ENCODE measurements around the gene EIF5A2.
"Not testable (repeated sequence)": the region's sequence is repeated elsewhere in the genome, so short reads cannot be mapped to it uniquely, and the experiment has no call there.

Gene EIF5A2

GRCh38 chr3:170942011-170942410 is 33.6 kb upstream of the EIF5A2 start:
- no peak for DNase-seq (ENCODE audit: low read depth)
- TF ChIP-seq CTCF (IDR thresholded peaks at IDR 0.05; ENCODE audit: insufficient read depth, low read depth, low read length, missing control alignments), result no peak
- H3K4me3 ChIP-seq (ENCODE audit: low read length), result no peak overlapping the region

DNA sequence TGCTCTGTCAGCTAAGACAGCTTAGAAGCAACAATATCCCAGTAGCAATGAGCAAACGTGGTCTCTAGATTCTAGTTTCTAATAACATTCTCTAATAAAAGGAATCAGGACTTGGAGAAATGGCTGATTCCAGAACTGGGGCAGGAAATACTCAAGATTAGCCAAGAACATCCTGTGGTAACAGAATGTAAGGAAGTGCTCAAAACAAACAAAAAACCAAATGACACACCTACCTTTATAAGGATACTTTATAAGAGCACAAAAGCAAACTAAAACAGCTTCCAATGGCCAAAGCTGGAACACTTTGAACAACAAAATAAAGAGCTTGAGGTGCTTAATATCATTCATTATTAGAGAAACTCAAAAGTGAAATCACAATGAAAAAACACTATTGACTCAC is 33.1 kb upstream of the EIF5A2 start:
- no peak for TF ChIP-seq CTCF (IDR thresholded peaks at IDR 0.05; ENCODE audit: insufficient read depth, low read depth, low read length, missing control alignments)
- no peak for DNase-seq (ENCODE audit: low read depth)
- no peak overlapping the region for H3K4me3 ChIP-seq (ENCODE audit: low read length)

DNA sequence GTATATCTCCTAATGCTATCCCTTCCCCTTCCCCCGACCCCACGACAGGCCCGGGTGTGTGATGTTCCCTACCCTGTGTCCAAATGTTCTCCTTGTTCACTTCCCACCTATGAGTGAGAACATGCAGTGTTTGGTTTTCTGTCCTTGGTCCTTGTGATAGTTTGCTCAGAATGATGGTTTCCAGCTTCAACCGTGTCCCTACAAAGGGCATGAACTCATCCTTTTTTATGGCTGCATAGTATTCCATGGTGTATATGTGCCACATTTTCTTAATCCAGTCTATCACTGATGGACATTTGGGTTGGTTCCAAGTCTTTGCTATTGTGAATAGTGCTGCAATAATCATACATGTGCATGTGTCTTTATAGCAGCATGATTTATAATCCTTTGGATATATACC is 24.6 kb upstream of the EIF5A2 start:
- not testable (repeated sequence) for H3K4me3 ChIP-seq (ENCODE audit: low read length); DNase-seq (ENCODE audit: low read depth)

GRCh38 chr3:170923553-170923952 is 15.1 kb upstream of the EIF5A2 start:
- not testable (repeated sequence) for DNase-seq (ENCODE audit: low read depth); H3K4me3 ChIP-seq (ENCODE audit: low read length)

DNA sequence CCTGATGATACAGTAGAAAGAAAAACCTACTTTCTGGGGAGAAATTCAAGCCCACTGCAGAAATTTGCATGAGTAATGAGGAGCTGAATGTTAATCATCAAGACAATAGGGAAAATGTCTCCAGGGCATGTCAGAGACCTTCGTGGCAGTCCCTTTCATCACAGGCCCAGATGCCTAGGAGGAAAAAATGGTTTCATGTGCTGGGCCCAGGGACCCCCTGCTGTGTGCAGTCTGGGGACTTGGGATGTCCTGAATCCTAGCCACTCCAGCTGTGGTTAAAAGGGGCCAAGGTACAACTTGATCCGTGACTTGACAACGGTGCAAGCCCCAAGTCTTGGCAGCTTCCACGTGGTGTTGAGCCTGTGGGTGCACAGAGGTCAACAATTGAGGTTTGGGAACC is 10.3 kb upstream of the EIF5A2 start:
- DNase-seq (ENCODE audit: low read depth), result no peak
- no peak overlapping the region for H3K4me3 ChIP-seq (ENCODE audit: low read length)
- no peak for TF ChIP-seq CTCF (IDR thresholded peaks at IDR 0.05; ENCODE audit: insufficient read depth, low read depth, low read length, missing control alignments)

DNA sequence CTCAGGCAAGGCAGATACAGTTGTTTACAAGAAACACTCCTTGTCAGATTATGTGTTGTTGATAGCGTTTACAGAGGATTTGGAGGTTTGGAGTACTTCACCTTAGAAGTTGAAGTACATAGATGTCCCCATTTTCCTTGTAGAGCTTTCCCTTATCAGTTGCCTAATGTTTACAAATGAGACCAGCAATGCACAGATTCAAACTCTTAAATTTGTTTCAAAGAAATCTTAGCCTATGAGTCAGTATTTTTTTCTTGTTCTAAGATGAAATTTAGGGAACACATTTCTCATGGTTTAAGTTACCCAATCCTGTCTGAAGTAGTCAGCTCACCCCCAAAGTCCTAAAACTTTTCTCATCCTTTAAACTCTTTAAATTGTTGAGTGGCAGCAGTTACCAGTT is 6.3 kb upstream of the EIF5A2 start:
- no peak for TF ChIP-seq CTCF (IDR thresholded peaks at IDR 0.05; ENCODE audit: insufficient read depth, low read depth, low read length, missing control alignments)
- no peak for DNase-seq (ENCODE audit: low read depth)
- no peak overlapping the region for H3K4me3 ChIP-seq (ENCODE audit: low read length)

GRCh38 chr3:170914212-170914611 is 5.8 kb upstream of the EIF5A2 start:
- no peak for TF ChIP-seq CTCF (IDR thresholded peaks at IDR 0.05; ENCODE audit: insufficient read depth, low read depth, low read length, missing control alignments)
- no peak overlapping the region for H3K4me3 ChIP-seq (ENCODE audit: low read length)
- no peak for DNase-seq (ENCODE audit: low read depth)

- no peak overlapping the region for H3K4me3 ChIP-seq (ENCODE audit: low read length)
- no peak for DNase-seq (ENCODE audit: low read depth)
- TF ChIP-seq CTCF (IDR thresholded peaks at IDR 0.05; ENCODE audit: insufficient read depth, low read depth, low read length, missing control alignments), result no peak
Observed at GRCh38 chr3:170911051-170911450, 2.6 kb upstream of the EIF5A2 start.
